Measurements from ENCODE around the gene PTPRM.
"Not testable (repeated sequence)": the region's sequence is repeated elsewhere in the genome, so short reads cannot be mapped to it uniquely, and the experiment has no call there.

PTPRM gene

DNA sequence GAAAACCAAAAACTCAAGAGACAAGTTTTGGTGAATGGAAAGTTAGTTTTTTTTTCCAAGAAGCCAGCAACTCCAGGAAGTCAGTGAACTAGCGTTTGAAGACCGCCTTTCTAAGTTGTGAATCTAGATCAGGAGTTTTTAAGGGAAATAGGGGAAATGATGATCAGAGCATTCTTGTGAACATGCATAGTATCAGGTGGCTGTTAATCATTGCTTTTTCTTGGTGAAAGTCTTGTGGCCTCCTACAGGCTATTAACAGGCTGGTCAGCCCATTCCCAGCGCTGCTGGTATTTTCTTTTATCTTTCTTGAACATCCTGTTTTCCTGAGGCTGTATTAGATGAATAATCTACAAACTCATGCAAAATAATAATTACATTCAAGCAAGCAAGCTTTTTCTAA, 155.8 kb downstream of the PTPRM start:
- DNase-seq (ENCODE audit: low spot score) (no peak), FAIRE-seq (no peak)

DNA sequence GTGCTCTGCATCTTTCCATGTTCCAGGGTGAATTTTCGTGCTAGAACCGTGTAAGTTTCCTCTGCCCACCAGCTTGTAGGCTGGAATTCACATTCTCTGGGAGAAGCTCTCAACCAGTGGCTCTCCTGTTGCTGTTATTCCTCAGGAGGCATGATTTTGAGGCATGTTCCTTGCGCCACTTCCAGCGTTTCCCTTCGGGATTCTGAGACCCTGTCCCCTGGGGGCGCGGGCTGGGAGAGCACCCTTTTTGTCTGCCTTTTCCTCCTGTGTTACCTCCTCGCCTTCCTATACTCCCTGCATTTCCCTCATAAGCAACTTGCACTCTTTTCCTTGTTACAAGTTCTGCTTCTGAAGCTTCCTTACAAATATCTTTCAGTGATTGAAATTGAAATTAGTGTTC, 156.4 kb downstream of the PTPRM start:
- no peak for FAIRE-seq

DNA sequence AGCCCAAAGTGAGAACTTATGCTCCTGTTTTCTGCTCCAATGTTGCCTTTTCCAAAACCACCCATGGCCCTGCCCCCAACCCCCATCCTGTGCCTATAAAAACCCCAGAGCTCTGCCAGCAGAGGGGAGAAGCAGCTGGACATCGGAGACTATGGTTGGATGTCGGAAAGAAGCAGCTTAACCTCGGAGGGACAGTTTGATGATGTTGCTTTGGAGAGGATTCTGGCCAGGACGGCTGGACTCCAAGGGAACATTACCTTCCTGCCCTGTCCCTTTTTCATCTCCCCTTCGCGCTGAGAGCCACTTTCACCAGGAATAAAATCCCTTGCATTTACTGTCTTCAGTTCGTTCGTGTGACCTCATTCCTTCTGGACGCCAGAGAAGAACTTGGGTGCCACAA, 158.4 kb downstream of the PTPRM start:
- FAIRE-seq (no peak), DNase-seq (ENCODE audit: low spot score) (no peak)

More for the DNA sequence above, 156.4 kb downstream of the PTPRM start:
- no peak for DNase-seq (ENCODE audit: low spot score)

DNA sequence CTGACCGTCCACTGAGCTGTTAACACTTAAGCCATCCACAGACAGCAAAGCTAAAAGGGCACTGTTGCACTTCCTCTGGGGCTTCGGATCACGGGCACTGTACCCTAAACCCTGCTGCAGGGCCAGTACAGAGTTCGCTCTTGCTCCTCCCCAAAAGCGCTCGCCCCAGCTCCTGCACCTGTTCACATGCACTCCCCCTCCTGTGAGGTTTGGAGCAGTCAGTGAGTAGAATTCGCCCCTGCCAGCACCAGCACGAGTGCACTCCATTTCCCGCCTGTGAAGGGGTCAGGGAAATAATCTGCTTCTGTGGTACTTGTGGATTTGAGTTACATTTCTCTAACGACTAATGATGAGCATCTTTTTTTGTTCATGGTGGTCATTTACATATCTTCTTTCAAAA, 158.8 kb downstream of the PTPRM start:
- DNase-seq (ENCODE audit: low spot score) = no peak
- no peak for FAIRE-seq

DNA sequence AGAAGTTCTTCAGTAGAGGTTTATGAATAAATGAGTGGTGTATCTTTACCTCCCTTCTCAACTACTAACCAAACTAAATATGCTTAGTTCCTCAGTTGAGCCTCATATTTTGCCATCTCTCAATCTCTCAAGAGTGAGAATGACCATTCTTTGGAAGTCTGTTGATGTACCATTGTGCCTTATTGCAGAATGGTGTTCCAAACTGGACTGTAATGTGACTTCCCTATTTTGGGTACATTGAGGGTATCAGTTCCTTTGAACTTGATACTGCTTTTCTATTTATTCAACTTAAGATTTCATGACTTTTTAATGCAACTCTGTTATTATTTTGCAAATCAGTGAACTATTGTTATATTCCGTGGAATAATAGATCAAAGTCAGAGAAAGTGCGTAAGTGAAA, 159.4 kb downstream of the PTPRM start:
- DNase-seq (ENCODE audit: low spot score) (no peak), FAIRE-seq (no peak)

DNA sequence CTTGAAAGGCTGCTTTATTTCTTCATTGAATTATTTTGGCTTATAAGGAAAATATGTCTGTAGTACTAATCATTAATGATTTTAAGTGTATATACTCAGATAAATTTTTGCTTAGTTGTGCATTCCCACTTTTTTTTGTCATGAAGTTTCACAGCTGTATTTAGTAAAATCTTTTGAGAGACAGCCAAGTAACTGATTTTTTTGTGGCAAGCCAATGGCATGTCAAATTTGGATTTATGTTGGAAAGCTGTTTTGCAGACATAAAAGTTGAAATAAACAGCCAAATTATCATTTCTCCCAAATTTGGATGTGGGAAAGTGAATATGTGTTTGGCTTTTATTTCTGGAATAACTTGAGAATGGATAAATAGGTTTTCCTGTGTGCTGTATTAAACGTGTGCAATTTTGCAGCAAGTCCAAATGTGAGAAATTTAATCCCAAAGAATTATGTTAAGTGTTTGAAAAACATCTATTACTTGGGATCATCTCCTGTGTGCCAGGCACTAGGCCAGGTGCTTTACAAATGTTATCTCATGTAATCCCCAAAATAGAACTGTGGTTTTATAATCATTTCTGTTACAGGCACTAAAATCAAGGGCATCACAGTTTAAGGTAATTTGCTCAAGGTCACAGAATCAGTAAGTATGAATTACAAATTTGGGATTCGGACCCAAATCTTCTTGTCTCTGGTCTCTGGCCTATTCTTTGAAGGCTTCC, 160.4 kb downstream of the PTPRM start:
- DNase-seq (ENCODE audit: low spot score) (no peak), FAIRE-seq (no peak)

DNA sequence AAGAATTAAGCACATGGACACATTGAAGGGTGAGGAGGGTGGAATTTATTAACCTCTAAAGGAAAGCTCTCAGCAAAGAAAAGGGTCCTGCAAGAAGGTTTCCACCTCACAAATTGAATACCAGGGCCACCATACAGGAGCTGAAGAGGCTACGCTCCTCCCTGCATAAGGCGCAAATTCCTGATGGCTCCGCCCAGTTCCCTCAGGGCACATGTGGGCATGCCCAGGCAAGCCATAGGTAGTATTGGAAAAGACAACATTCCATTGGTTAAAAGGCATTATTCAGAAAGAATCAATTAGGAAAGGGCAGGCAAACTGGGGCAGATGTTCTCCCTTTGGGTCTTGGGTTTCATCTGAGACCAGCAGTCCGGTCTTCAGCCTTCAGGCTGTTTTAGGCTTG, 161.2 kb downstream of the PTPRM start:
- DNase-seq (ENCODE audit: low spot score) (no peak), FAIRE-seq (no peak)

DNA sequence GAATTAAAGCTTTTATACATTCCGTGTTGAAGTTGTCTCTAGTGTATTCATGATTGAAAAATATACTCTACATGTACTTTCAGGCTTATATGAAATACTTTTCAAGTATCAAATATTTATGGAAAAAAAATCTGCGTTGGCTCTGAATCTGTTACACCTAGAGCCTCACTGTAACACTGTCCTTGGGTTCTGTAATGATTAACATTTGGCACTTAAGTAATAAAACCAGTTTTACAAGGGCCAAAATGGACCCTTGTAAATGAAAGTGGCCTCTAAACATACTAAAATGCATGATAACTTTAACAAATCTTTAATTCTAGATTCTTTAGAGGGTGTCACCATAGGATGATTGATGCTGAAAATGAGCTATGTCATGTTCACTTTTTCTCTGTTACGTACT, 162.8 kb downstream of the PTPRM start:
- FAIRE-seq = no peak
- DNase-seq (ENCODE audit: low spot score) = no peak

DNA sequence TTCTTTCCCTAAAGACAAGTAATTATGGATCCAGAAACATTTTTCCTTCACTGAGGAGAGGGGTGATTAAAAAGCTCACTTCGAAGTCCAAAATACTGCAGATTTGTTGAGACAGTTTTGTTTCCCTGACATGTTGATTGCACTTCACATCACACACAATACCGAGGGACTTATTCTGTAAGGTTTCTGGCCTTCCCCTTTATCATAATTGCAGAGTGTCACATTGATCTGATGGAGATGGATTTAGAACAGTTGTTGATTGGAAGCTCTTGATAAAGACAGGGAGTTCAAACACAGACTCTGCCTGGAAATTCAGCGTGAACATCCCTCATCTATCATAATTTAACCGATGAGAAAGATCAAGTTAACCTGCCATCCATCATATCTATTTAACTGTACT, 163.6 kb downstream of the PTPRM start:
- FAIRE-seq (no peak), DNase-seq (ENCODE audit: low spot score) (no peak)

DNA sequence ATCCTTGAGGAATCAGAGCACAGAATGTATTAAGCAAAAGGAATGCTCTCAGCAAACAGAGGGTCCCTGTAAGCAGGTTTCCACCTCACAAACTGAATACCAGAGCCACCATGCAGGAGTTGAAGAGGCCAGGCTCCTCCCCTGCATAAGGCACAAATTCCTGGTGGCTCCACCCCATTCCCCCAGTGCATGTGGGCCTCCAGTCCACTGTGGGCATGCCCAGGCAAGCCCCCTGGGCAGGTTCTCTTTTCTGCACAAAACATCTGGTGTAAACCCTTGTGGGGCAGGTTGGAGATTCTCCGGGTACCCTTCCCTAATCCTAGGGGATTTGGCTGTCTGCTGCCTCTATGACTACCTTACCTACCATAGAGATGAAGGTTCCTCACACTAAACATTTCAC, 166.5 kb downstream of the PTPRM start:
- DNase-seq (ENCODE audit: low spot score) = no peak
- FAIRE-seq = no peak

DNA sequence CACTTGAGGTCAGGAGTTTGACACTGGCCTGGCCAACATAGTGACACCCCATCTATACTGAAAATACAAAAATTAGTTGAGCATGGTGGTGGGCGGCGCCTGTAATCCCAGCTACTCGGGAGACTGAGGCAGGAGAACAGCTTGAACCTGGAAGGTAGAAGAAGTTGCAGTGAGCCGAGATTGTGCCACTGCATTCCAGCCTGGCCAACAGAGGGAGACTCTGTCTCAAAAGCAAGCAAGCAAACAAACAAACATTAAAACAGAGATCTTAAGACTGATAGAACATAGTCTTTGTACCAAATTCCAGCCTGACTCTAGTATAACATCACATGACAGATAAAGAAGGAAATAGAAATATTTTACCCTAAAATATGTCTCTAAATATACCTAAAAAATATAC, 168.1 kb downstream of the PTPRM start:
- DNase-seq (ENCODE audit: low spot score) (no peak), FAIRE-seq (no peak)

DNA sequence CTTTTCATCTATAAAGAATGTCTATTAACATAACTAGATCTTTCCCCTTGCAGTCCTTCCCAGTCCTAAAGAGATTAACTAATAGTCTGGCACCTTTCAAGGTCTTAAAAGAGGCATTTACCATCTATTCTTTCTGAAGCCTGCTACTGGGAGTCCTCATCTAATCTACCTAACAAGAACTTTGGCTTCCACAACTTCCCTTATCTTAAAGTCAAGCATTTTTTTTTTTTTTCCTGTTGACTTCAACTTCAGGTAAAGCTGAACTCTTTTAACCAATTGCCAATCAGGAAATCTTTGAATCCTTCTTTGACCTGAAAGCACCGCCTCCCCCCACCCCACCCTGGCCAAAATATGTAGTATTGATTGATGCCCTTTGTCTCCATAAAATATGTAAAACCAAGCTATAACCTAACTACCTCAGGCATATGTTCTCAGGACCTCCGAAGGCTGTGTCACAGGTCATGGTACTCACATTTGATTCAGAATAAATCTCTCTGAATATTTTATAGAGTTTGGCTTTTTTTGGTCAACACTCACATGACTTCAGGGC, 168.6 kb downstream of the PTPRM start:
- FAIRE-seq = no peak
- DNase-seq (ENCODE audit: low spot score) = no peak

DNA sequence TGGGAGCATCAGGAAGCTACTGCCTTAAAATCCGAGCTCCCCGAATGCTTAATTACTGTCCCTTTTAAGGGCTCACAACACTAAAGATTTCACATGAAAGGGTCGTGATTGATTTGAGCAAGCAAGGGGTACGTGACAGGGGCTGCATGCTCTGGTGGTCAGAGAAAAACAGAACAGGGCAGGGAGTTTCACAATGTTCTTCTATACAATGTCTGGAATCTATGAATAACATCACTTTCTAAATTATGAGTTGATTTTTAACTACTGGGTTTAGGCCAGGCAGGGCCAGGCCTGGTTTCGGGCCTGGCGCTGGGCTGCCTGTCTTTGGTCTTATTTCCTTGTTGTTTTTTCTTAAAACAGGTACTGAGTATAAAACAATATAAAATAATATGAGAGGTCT, 169.4 kb downstream of the PTPRM start:
- FAIRE-seq; DNase-seq (ENCODE audit: low spot score): not testable (repeated sequence)

DNA sequence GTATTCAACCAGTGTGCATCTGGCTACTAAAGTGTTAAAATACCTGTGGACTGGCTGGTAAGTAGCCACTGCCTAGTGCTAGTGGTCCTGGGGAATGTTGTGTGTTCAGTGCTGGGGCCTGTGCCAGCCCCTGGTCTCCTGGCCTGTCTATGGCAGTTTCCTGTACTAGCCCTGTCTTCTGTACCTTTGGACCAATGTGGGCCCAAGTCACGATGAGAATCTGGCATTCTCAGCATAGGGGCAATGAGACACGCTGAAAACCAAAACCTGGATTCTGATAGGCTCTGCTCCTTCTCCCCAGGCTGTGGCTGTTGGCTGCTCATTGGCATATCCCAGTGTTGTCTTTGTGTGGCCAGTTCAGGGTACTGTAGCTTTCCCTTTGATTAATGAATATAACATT, 170.4 kb downstream of the PTPRM start:
- no peak for FAIRE-seq
- DNase-seq (ENCODE audit: low spot score) = no peak

DNA sequence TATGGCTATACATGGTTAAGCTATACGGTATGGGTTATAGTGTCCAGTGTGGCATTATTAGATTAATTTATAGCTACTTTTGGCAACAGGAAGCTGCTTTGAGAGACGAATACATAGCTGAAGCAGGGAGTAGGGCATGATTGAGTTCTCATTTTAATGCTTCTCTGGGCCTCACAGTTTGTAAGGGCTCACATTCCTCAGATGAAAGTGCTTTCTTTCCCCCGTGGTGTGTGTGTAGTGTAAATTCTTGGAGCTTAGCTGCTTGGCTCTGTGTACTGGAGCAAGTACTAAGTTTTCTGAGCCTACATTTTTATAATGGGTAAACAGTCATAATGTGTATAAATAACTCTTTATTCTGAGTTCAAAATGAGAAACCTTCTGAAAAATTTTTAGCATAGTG, 173.7 kb downstream of the PTPRM start:
- FAIRE-seq (no peak), DNase-seq (ENCODE audit: low spot score) (no peak)

DNA sequence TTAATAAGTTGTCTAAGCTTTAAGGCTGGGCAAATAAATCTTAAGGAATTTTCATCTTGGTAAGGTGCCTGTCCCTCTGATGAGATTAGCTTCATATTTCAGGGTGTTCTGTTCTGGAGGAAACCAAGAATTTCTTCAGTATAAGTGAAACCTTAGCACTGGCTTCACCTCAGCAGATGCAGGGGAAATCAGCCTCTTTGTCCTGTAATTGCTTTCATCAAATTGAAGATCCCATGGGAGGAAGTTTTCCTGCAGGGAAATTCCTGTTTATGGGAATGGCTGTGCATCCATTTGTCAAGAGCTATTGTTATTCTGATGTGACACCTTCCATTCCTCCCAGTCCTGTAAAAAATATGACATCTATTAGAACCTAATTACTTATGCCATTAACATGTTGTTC, 174.5 kb downstream of the PTPRM start:
- DNase-seq (ENCODE audit: low spot score) (no peak), FAIRE-seq (no peak)

DNA sequence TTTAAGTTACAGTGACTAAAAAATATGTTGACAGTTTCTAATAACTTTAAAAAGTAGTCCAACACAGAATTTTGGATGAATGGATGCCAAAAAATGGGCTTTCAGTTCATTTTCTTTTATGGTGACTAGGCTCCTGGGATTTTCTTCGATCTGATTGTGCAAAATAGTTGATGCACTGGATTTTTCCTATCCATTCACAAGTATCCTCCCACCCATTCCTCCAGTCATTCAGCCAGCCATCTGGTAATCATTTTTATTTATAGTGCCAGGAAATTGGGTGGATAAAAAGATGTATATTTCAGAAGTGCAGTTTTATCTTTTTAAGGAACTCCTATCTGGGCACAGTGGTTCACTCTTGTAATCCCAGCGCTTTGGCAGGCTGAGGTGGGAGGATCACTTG, 175.1 kb downstream of the PTPRM start:
- FAIRE-seq (no peak), DNase-seq (ENCODE audit: low spot score) (no peak)

DNA sequence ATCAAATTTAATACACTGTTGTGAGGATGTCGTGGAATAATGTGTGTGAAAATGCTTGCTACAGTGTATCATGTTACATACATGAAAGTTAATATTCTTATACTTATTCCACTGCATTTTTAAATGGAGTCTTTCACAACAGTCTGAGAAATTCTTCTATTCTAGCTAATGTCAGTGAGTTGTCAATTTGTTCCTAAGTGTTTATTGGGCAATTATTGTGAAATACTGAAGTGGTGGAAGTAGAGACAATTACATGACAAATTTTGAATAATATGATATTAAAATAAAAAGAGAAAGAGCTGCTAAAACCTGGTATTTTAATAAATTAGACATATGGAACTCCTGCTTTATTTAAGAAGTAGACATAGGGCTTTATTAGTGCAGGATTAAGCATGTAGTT, 176.1 kb downstream of the PTPRM start:
- DNase-seq (ENCODE audit: low spot score) (no peak), FAIRE-seq (no peak)

DNA sequence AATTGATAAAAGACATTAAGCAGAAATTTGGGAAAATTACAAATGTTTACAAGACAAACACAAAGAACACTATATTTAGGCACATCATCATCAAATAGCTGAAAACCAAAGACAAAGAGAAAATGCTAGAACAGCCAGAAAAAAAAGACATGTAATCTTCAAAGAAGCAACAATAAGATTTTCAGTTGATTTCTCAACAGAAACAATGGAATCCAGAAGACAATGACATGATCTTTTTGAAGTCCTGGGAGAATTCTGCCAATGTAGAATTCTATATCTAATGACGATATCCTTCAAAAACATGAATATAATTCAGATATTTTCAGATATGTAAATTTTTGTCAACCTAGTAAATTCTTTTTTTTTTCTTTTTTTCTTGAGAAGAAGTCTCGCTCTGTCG, 179.0 kb downstream of the PTPRM start:
- FAIRE-seq (no peak), DNase-seq (ENCODE audit: low spot score) (no peak)

DNA sequence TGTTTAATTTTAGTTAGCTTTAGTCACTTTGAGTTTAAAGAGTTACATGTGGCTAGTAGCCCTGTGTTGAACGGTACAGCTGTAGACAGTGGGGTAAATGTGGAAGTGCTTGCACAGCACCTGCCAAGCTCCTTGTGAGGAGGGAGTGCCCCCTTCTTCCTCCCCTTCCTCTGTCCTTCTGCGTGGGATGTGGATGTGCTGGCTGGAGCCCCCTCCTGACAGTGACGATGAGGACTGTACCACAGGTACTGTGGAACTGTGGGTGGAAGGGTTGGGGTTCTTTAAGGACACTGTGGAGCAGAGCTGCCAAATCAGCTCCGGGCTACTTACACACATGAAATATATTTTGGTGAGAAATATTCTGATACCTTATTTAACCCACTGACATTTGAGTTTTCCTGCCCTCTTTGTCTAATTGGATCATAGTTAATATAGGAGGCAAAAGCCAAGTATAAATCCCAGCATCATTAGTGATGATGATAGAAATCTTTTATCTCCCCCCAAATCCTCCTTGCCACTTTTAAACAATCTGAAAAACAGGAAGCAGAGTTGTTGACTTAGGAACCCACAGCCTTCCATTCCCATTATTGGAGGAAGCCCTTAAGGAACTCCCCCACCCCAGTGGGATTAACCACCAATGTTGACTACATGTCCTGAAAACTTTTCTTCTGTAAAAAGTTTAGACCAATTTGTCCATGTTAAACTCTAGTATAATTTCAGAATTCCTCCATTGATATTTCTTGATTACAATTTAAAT, 181.3 kb downstream of the PTPRM start:
- no peak for DNase-seq (ENCODE audit: low spot score)
- FAIRE-seq = no peak

DNA sequence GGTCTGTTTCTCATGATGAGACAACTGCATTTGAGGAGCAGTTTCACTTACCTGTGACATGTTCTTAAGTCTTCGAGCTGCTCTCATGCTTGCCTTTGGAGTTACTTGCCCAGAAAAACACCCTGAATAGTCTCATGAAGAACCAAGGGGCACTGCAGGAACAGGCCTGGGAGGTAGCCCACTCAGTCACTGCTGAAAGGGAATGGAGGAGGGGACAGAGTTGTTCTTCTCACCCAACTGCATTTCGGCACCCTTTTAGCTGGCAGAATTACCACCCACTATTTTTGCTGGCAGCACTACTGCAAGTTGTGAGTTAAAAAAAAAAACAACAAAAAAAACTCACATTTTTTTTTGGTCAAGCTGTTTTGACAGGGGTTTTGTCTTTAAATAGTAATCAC, 181.9 kb downstream of the PTPRM start:
- DNase-seq (ENCODE audit: low spot score) = no peak
- no peak for FAIRE-seq

DNA sequence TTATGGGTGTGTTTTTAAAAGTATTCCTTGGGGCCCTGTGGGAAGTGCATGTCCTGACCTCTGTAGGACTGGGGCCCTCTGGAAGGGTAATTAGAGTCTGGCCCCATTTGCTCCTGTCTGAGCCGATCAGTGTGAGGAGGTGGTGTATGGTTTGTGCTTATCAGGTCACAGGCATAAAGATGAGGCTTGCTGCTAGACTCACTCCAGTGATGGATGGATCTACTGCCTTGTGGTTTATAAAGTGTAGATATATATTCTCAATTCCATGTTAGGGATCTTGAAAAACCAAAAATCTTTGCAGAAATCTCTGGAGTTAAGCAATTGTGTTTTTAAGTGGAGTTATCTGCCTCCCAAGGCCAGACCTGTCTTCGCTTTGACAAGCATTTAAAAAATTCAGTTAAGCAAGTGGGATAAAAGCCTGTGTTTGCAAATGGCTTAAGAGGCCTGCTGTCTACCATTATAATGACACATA, 182.4 kb downstream of the PTPRM start:
- FAIRE-seq (no peak), DNase-seq (ENCODE audit: low spot score) (no peak)
